AG10803 (cell line): ENCODE results near the gene GRIK3.
"Not testable (repeated sequence)": the region's sequence is repeated elsewhere in the genome, so short reads cannot be mapped to it uniquely, and the experiment has no call there.

Experiments used
- DNase-seq: peaks from one replicate; pipeline ENCODE4 v3.0.0; 2010; ENCODE audit warnings: low read depth
- H3K4me3 ChIP-seq: 2 replicates; pipeline ENCODE4 v1.5.1; 2011; ENCODE audit warnings: mild to moderate bottlenecking, low read length, control low read depth
- CTCF ChIP-seq: conservative IDR thresholded peaks from 2 replicates; pipeline ENCODE4 v1.5.1; 2011; ENCODE audit warnings: mild to moderate bottlenecking, low read length, control low read depth, inconsistent platforms

Gene GRIK3

GRCh38 chr1:36905941-36906340, 128.4 kb downstream of the GRIK3 start:
- H3K4me3 ChIP-seq: no peak overlapping the region
- no peak for DNase-seq
- TF ChIP-seq CTCF: no peak

GRCh38 chr1:36900128-36900527, 134.2 kb downstream of the GRIK3 start:
- H3K4me3 ChIP-seq: no peak overlapping the region
- no peak for TF ChIP-seq CTCF
- no peak for DNase-seq

- not testable (repeated sequence) for DNase-seq, H3K4me3 ChIP-seq
Measured at GRCh38 chr1:36897813-36898212, 136.5 kb downstream of the GRIK3 start.

GRCh38 chr1:36894824-36895223, 139.5 kb downstream of the GRIK3 start:
- no peak for TF ChIP-seq CTCF

GRCh38 chr1:36890776-36891175, 143.5 kb downstream of the GRIK3 start:
- no peak for TF ChIP-seq CTCF
- DNase-seq: no peak
- no peak overlapping the region for H3K4me3 ChIP-seq

More at GRCh38 chr1:36894824-36895223, 139.5 kb downstream of the GRIK3 start:
- DNase-seq: no peak
- H3K4me3 ChIP-seq: no peak overlapping the region

- TF ChIP-seq CTCF: no peak
- no peak overlapping the region for H3K4me3 ChIP-seq
- no peak for DNase-seq
Measured at GRCh38 chr1:36889478-36890226, 144.7 kb downstream of the GRIK3 start.

GRCh38 chr1:36888811-36889477, 145.4 kb downstream of the GRIK3 start:
- no peak for DNase-seq
- no peak for TF ChIP-seq CTCF
- no peak overlapping the region for H3K4me3 ChIP-seq
